ENCODE results near the gene ANXA6. TPM values are rescaled to one million over a fixed set of nuclear protein-coding genes. Genes with fewer than 3 reads are reported as not detected.

ANXA6 gene
- polyA plus RNA-seq, 1 donor (not counting 4 experiments of a cell fraction or from before 2014, with no cell fraction given), result 37.0 TPM

GRCh38 chr5:151191661-151192060 is 34.1 kb upstream of the ANXA6 start:
- H3K79me2 ChIP-seq (ENCODE audit: control insufficient read depth, insufficient read depth, low read length), result no peaks in the 10 kb centered on the region
- no peak overlapping the region for H3K4me2 ChIP-seq (ENCODE audit: control insufficient read depth, extremely low read depth, insufficient read depth, low read depth, low read length)
- H3K27me3 ChIP-seq (ENCODE audit: control insufficient read depth, extremely low read depth, insufficient read depth, low read length), result no peaks in the 10 kb centered on the region
- no peak for DNase-seq (ENCODE audit: low read depth, low spot score)
- H2AFZ ChIP-seq (ENCODE audit: control insufficient read depth, low read length), result no peak overlapping the region
- FAIRE-seq, result no peak
- no peaks in the 10 kb centered on the region for H3K9me1 ChIP-seq (ENCODE audit: control insufficient read depth, extremely low read depth, insufficient read depth, low read length)
- no peaks in the 10 kb centered on the region for H3K4me1 ChIP-seq (ENCODE audit: control insufficient read depth, extremely low read depth, insufficient read depth, low read length)
- H3K9ac ChIP-seq (ENCODE audit: control insufficient read depth, extremely low read depth, insufficient read depth, low read length), result no peak overlapping the region
- dilution Hi-C loops (cut with MboI; ENCODE audit: extremely low pct_ligation_motif_present, low sequenced_read_pairs), result no loop called here
- H3K9me3 ChIP-seq (ENCODE audit: control insufficient read depth, low read depth, low read length), result no peaks in the 10 kb centered on the region
- H3K27ac ChIP-seq (ENCODE audit: control insufficient read depth, insufficient read depth, low read length), result no peak overlapping the region
- TF ChIP-seq CTCF (optimal IDR thresholded peaks at IDR 0.05 in 1 of 3, IDR thresholded peaks at IDR 0.05 in 1 of 3, conservative IDR thresholded peaks at IDR 0.05 in 1 of 3; ENCODE audit: extremely low read depth in 1 of 3, insufficient read depth in 2 of 3, low read length in 3 of 3) (no peak), EZH2 (IDR thresholded peaks at IDR 0.05; ENCODE audit: low read length) (no peak)
- no peak overlapping the region for H3K4me3 ChIP-seq (ENCODE audit: control insufficient read depth in 2 of 3, extremely low read depth in 1 of 3, insufficient read depth in 2 of 3, low read depth in 1 of 3, low read length in 3 of 3)
- H4K20me1 ChIP-seq (ENCODE audit: control insufficient read depth, extremely low read depth, insufficient read depth, low read length), result no peaks in the 10 kb centered on the region
- H3K36me3 ChIP-seq (ENCODE audit: control insufficient read depth in 2 of 2, extremely low read depth in 1 of 2, insufficient read depth in 2 of 2, low read length in 2 of 2), result no peaks in the 10 kb centered on the region

GRCh38 chr5:151189151-151189550 is 31.6 kb upstream of the ANXA6 start:
- H3K27ac ChIP-seq (ENCODE audit: control insufficient read depth, insufficient read depth, low read length), result no peak overlapping the region
- H3K4me3 ChIP-seq (ENCODE audit: control insufficient read depth in 2 of 3, extremely low read depth in 1 of 3, insufficient read depth in 2 of 3, low read depth in 1 of 3, low read length in 3 of 3), result no peak overlapping the region
- dilution Hi-C loops (cut with MboI; ENCODE audit: extremely low pct_ligation_motif_present, low sequenced_read_pairs), result no loop called here
- H4K20me1 ChIP-seq (ENCODE audit: control insufficient read depth, extremely low read depth, insufficient read depth, low read length), result no peaks in the 10 kb centered on the region
- DNase-seq (ENCODE audit: low read depth, low spot score) (no peak), FAIRE-seq (no peak)
- TF ChIP-seq CTCF (optimal IDR thresholded peaks at IDR 0.05 in 1 of 3, IDR thresholded peaks at IDR 0.05 in 1 of 3, conservative IDR thresholded peaks at IDR 0.05 in 1 of 3; ENCODE audit: extremely low read depth in 1 of 3, insufficient read depth in 2 of 3, low read length in 3 of 3), result no peak
- no peak for TF ChIP-seq EZH2 (IDR thresholded peaks at IDR 0.05; ENCODE audit: low read length)
- H3K4me2 ChIP-seq (ENCODE audit: control insufficient read depth, extremely low read depth, insufficient read depth, low read depth, low read length), result no peak overlapping the region
- H2AFZ ChIP-seq (ENCODE audit: control insufficient read depth, low read length), result no peak overlapping the region
- no peaks in the 10 kb centered on the region for H3K79me2 ChIP-seq (ENCODE audit: control insufficient read depth, insufficient read depth, low read length)
- H3K4me1 ChIP-seq (ENCODE audit: control insufficient read depth, extremely low read depth, insufficient read depth, low read length), result no peaks in the 10 kb centered on the region
- no peaks in the 10 kb centered on the region for H3K27me3 ChIP-seq (ENCODE audit: control insufficient read depth, extremely low read depth, insufficient read depth, low read length)
- H3K36me3 ChIP-seq (ENCODE audit: control insufficient read depth in 2 of 2, extremely low read depth in 1 of 2, insufficient read depth in 2 of 2, low read length in 2 of 2), result no peaks in the 10 kb centered on the region
- no peaks in the 10 kb centered on the region for H3K9me3 ChIP-seq (ENCODE audit: control insufficient read depth, low read depth, low read length)
- H3K9ac ChIP-seq (ENCODE audit: control insufficient read depth, extremely low read depth, insufficient read depth, low read length), result no peak overlapping the region
- H3K9me1 ChIP-seq (ENCODE audit: control insufficient read depth, extremely low read depth, insufficient read depth, low read length), result no peaks in the 10 kb centered on the region
